Breast epithelium (tissue), 4 donors: ENCODE results near the gene SLC39A11. TPM values are rescaled to one million over a fixed set of nuclear protein-coding genes. Genes with fewer than 3 reads are reported as not detected.
A peak's percentile ranks its signal among the peaks of the same experiment; 100 is the strongest.

Experiments
- DNase-seq, 2 donors: peaks; one replicate each; pipeline ENCODE4 v3.0.0-alpha.2; 2019; ENCODE audit warnings: low spot score in 2 of 2
- H3K27ac ChIP-seq, 2 donors: fragments of 200-600 bp; sonication (generic) in 1 of 2; one replicate each; pipeline ENCODE4 v1.5.1; 2016 to 2019; ENCODE audit warnings: mild to moderate bottlenecking in 1 of 2
- H3K27me3 ChIP-seq, 2 donors: fragments of 200-600 bp; sonication (generic) in 1 of 2; one replicate each; pipeline versions ENCODE4 v1.5.1 to v1.6.0; 2017 to 2019; ENCODE audit warnings: control low read depth in 1 of 2, mild to moderate bottlenecking in 1 of 2
- H3K36me3 ChIP-seq: fragments of 200-600 bp; one replicate; pipeline ENCODE4 v1.5.1; 2019
- H3K4me1 ChIP-seq, 2 donors: fragments of 200-600 bp; sonication (generic); one replicate each; pipeline ENCODE4 v1.5.1; 2016 to 2019; ENCODE audit warnings: control low read depth in 1 of 2
- H3K4me3 ChIP-seq, 3 donors: fragments of 200-600 bp; sonication (generic); 1 replicate in 2 of 3; 2 replicates in 1 of 3; pipeline ENCODE4 v1.5.1; 2016 to 2019; ENCODE audit warnings: mild to moderate bottlenecking in 3 of 3, moderate library complexity in 2 of 3
- H3K9me3 ChIP-seq, 2 donors: fragments of 200-600 bp; sonication (generic) in 1 of 2; one replicate each; pipeline ENCODE4 v1.5.1; 2016 to 2019; ENCODE audit warnings: control low read depth in 1 of 2
- CTCF ChIP-seq, 3 donors: fragments of 450-650 bp; IDR thresholded peaks; one replicate each; pipeline ENCODE4 v1.5.1; 2016 to 2017; ENCODE audit warnings: antibody characterized with exemption in 3 of 3, mild to moderate bottlenecking in 3 of 3, moderate library complexity in 3 of 3
- POLR2A ChIP-seq: fragments of 450-650 bp; IDR thresholded peaks from one replicate; pipeline ENCODE4 v1.6.1; 2016; ENCODE audit warnings: antibody characterized with exemption, mild to moderate bottlenecking, moderate library complexity
- POLR2AphosphoS5 ChIP-seq, 3 donors: sonication (generic); formaldehyde crosslinking; IDR thresholded peaks; one replicate each; pipeline ENCODE4 v1.6.1; 2017; ENCODE audit warnings: antibody characterized with exemption in 3 of 3
- intact Hi-C: fragments of 100-400 bp; cut with DNase I; formaldehyde crosslinking; loops from one replicate; pipeline ENCODE4 v1.15.1; 2023; ENCODE audit warnings: low total_unique reads
- total RNA-seq, 3 donors: library from RNA; depleted of rRNA; stranded (reverse); fragments of >200 nt; gene quantifications; one replicate each; pipeline ENCODE4 v1.1.0, GENCODE V29; 2016

Gene SLC39A11
- total RNA-seq, 3 donors from 2014 or later: 31.8 to 54.6 (median 47.0) TPM

- no peak overlapping the region for H3K4me3 ChIP-seq
Measured at GRCh38 chr17:72687886-72688285, 404.6 kb downstream of the SLC39A11 start.

DNA sequence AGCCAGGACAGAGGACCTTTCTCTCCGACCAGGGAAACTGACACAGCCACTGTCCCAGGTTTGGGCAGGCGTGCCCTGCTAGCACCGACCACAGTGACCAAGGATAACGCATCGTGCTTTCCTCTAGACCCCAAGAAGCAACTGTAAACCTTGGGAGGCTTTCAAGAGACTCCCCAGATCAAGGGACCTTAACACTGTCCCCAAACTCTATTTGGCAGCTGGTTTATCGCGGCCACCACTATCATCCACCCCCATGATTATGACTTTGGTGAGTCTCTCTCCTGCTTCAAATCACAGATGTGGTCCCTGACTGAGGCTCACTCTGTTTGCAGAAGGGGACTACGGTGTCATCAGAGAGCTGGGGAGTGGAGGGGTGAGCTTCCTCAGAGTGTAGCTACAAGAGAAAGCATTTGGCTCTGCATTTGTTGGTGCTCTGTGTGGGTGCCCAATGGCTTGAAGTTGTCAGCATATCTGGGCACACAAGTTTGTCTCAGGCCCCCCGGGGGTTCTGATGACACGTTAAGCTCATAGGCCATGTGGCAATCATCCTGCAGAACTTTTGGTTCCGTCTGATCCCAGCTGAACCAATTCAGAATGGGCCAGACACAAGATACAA lies 408.0 kb downstream of the SLC39A11 start:
- no peaks in the 10 kb centered on the region for H3K27me3 ChIP-seq
- no peak for DNase-seq
- no peaks in the 10 kb centered on the region for H3K4me1 ChIP-seq
- intact Hi-C loops: no loop called here
- TF ChIP-seq CTCF (IDR thresholded peaks at IDR 0.05) (no peak), POLR2A (no peak), POLR2AphosphoS5 (IDR thresholded peaks at IDR 0.05) (no peak)
- no peaks in the 10 kb centered on the region for H3K36me3 ChIP-seq
- no peaks in the 10 kb centered on the region for H3K9me3 ChIP-seq
- no peak overlapping the region for H3K4me3 ChIP-seq
- no peak overlapping the region for H3K27ac ChIP-seq

More at GRCh38 chr17:72687886-72688285, 404.6 kb downstream of the SLC39A11 start:
- no peaks in the 10 kb centered on the region for H3K9me3 ChIP-seq
- no peaks in the 10 kb centered on the region for H3K4me1 ChIP-seq
- H3K27me3 ChIP-seq: no peaks in the 10 kb centered on the region
- no peaks in the 10 kb centered on the region for H3K36me3 ChIP-seq
- no peak overlapping the region for H3K27ac ChIP-seq
- DNase-seq: no peak
- intact Hi-C loops: no loop called here
- TF ChIP-seq POLR2AphosphoS5 (IDR thresholded peaks at IDR 0.05) (no peak), POLR2A (no peak), CTCF (IDR thresholded peaks at IDR 0.05) (no peak)

DNA sequence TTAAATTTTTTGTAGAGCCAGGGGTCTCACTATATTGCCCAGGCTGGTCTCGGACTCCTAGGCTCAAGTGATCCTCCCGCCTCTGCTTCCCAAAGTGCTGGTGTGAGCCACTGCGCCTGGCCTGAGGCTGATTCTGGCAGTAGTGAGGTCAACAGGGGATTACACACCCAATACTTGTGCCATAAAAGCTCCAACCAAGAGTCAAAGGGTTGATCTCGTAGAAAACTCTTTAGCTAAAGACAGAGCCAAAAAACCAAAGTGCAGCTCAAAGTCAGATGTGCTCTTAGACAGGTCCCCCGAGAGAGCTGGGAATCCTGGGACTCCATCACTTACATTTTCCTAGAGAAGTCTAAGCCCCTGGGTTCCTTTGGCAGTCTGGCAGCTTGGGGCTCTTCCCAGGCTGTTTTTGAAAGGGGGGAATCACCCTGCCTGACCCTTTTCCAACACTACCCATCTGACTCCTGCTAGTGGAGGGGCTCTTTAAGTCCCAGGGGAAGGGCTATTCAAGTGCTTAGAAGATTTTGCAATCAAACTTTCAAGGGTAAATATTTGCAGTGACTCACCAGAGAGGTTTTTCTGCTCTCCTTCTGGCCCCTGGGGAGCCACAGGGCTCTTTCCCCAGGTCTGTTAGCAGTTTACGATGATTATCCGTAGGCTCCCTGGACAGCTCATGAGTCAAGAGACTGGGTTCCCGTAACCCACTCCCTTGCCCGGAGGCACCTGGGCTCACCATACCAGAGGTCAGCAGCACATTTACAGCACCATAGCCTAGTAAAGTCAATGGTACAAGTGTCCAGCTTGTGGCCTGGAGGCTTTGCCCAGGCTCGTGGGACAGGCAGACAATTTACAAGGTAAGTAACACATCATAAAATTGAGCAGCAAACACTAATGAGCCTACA lies 408.7 kb downstream of the SLC39A11 start:
- no peaks in the 10 kb centered on the region for H3K4me1 ChIP-seq
- TF ChIP-seq POLR2AphosphoS5 (IDR thresholded peaks at IDR 0.05) (no peak), POLR2A (no peak), CTCF (IDR thresholded peaks at IDR 0.05) (no peak)
- no peaks in the 10 kb centered on the region for H3K36me3 ChIP-seq
- intact Hi-C loops: no loop called here
- no peaks in the 10 kb centered on the region for H3K27me3 ChIP-seq
- H3K4me3 ChIP-seq: no peak overlapping the region
- no peak overlapping the region for H3K27ac ChIP-seq
- peak; percentile 41 to 70 for DNase-seq
- no peaks in the 10 kb centered on the region for H3K9me3 ChIP-seq

DNA sequence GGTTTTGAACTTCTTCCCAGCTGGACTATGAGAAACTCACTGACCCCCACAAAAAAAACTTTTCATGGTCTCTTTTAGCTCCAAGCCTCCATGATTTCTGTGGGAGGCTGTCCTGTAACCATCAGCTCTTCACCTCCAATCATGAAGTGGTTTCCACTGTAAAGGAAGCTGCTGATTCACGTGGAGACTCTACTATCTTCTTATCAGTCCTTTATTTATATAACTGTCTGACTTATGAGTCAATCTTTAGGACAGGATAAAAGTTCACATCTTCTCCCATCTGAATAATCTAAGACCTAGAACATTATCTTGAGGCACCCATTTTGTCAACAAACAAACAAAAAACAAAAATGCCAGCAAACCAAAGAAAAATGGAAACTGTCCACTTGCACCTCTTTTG lies 409.9 kb downstream of the SLC39A11 start:
- Histone ChIP-seq H3K36me3 (no peaks in the 10 kb centered on the region), H3K27me3 (no peaks in the 10 kb centered on the region), H3K9me3 (no peaks in the 10 kb centered on the region), H3K27ac (no peak overlapping the region), H3K4me1 (no peaks in the 10 kb centered on the region), H3K4me3 (no peak overlapping the region)
- no peak for DNase-seq
- TF ChIP-seq POLR2A (no peak), CTCF (IDR thresholded peaks at IDR 0.05) (no peak), POLR2AphosphoS5 (IDR thresholded peaks at IDR 0.05) (no peak)
- intact Hi-C loops: no loop called here

DNA sequence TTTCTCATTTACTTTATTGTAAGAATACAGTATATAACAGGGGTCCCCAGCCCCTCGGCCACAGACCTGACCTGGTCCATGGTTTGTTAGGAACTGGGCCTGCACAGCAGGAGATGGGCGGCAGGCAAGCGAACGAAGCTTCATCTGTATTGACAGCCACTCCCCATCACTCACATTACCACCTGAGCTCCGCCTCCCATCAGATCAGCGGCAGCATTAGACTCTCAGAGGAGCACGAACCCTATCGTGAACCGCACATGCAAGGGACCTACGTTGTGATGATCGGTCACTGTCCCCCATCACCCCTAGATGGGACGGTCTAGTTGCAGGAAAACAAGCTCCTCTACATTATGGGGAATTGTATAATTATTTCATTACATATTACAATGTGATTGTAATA lies 410.6 kb downstream of the SLC39A11 start:
- Histone ChIP-seq H3K4me1 (no peaks in the 10 kb centered on the region), H3K4me3 (no peak overlapping the region), H3K9me3 (no peaks in the 10 kb centered on the region), H3K36me3 (no peaks in the 10 kb centered on the region), H3K27ac (no peak overlapping the region), H3K27me3 (no peaks in the 10 kb centered on the region)
- intact Hi-C loops: no loop called here
- no peak for TF ChIP-seq CTCF (IDR thresholded peaks at IDR 0.05)
- no peak for TF ChIP-seq POLR2AphosphoS5 (IDR thresholded peaks at IDR 0.05)
- no peak for TF ChIP-seq POLR2A
- no peak for DNase-seq
